ENCODE measurements around the gene IL12RB1. TPM values are rescaled to one million over a fixed set of nuclear protein-coding genes. Genes with fewer than 3 reads are reported as not detected.
A peak's percentile ranks its signal among the peaks of the same experiment; 100 is the strongest.

Gene IL12RB1
- total and polyA plus RNA-seq, 2 of the 13 experiments (the other 11 are each of a cell fraction or from before 2014, with no cell fraction given): 0.03 to 0.04 TPM

DNA sequence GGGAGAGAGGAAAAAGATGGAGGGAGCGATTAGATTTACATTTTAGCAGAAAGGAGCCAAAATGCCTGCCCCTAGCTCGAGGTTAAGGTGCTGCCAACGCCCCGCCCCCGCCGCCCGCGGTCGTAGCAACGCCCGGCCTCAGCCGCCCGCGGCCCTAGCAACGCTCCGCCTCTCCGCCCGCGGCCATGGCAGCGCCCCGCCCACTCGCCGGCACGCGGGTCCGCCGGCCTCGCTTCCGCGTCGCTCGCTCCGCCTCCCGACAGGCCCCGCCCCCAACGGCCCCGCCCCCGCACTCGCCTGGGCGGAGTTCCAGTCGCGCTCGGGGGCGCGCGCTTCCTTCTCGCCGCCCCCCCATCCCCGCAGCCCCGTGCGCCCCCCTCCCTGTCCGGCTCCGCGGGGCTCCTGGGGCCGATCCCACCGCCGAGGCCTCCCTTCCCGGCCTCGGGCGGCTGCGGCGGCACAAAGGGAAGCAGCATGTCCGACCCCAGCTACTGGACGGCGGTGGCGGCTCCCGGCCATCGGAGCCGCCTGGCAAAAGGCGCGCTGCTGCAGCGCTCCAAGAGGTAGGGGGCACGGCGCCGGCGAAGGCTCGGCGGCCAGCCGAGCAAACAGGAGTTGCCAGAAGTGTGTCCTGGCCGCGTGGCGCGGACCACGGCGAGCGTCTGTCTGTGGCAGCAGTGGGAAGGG lies 31.1 kb upstream of the IL12RB1 start (continued):
- TF ChIP-seq ELF4 (CRISPR knock-in tag; IDR thresholded peaks at IDR 0.05; ENCODE audit: borderline replicate concordance): no peak
- no peak for TF ChIP-seq ZNF782 (CRISPR knock-in tag; IDR thresholded peaks at IDR 0.05; ENCODE audit: borderline replicate concordance)
- TF ChIP-seq, protein P1, sequence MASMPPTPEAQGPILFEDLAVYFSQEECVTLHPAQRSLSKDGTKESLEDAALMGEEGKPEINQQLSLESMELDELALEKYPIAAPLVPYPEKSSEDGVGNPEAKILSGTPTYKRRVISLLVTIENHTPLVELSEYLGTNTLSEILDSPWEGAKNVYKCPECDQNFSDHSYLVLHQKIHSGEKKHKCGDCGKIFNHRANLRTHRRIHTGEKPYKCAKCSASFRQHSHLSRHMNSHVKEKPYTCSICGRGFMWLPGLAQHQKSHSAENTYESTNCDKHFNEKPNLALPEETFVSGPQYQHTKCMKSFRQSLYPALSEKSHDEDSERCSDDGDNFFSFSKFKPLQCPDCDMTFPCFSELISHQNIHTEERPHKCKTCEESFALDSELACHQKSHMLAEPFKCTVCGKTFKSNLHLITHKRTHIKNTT (CRISPR knock-in tag; IDR thresholded peaks at IDR 0.05): no peak
- no peak for TF ChIP-seq KDM6A (CRISPR knock-in tag; IDR thresholded peaks at IDR 0.05; ENCODE audit: low read depth)
- no peak for TF ChIP-seq REPIN1 (CRISPR knock-in tag; IDR thresholded peaks at IDR 0.05; ENCODE audit: borderline replicate concordance, low read depth)
- no peak for TF ChIP-seq FOXA3 (CRISPR knock-in tag; IDR thresholded peaks at IDR 0.05)
- no peak for TF ChIP-seq TOPORS (CRISPR knock-in tag; IDR thresholded peaks at IDR 0.05)
- TF ChIP-seq, protein P2, sequence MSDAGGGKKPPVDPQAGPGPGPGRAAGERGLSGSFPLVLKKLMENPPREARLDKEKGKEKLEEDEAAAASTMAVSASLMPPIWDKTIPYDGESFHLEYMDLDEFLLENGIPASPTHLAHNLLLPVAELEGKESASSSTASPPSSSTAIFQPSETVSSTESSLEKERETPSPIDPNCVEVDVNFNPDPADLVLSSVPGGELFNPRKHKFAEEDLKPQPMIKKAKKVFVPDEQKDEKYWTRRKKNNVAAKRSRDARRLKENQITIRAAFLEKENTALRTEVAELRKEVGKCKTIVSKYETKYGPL (CRISPR knock-in tag; IDR thresholded peaks at IDR 0.05): no peak
- no peak for TF ChIP-seq HNF1A (IDR thresholded peaks at IDR 0.05; ENCODE audit: low read depth)
- no peak for TF ChIP-seq HNF1A (CRISPR knock-in tag; IDR thresholded peaks at IDR 0.05; ENCODE audit: borderline replicate concordance)
- no peak for TF ChIP-seq ZNF749 (CRISPR knock-in tag; IDR thresholded peaks at IDR 0.05; ENCODE audit: borderline replicate concordance)
- TF ChIP-seq YY1 (IDR thresholded peaks at IDR 0.05; ENCODE audit: insufficient read depth, insufficient replicate concordance, low read depth, low read length): peak; percentile 86
- TF ChIP-seq, protein P3, sequence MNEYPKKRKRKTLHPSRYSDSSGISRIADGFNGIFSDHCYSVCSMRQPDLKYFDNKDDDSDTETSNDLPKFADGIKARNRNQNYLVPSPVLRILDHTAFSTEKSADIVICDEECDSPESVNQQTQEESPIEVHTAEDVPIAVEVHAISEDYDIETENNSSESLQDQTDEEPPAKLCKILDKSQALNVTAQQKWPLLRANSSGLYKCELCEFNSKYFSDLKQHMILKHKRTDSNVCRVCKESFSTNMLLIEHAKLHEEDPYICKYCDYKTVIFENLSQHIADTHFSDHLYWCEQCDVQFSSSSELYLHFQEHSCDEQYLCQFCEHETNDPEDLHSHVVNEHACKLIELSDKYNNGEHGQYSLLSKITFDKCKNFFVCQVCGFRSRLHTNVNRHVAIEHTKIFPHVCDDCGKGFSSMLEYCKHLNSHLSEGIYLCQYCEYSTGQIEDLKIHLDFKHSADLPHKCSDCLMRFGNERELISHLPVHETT (CRISPR knock-in tag; conservative IDR thresholded peaks at IDR 0.05): no peak
- no peak for TF ChIP-seq FOXM1 (CRISPR knock-in tag; IDR thresholded peaks at IDR 0.05)
- TF ChIP-seq SRSF4 (IDR thresholded peaks at IDR 0.05; ENCODE audit: low read depth, low read length, poor library complexity, severe bottlenecking): no peak
- no peak for TF ChIP-seq ZNF274 (CRISPR knock-in tag; IDR thresholded peaks at IDR 0.05)
- TF ChIP-seq SP4 (CRISPR knock-in tag; IDR thresholded peaks at IDR 0.05): peak; percentile 95
- no peak for TF ChIP-seq ZZZ3 (CRISPR knock-in tag; IDR thresholded peaks at IDR 0.05; ENCODE audit: borderline replicate concordance)
- TF ChIP-seq MBD4 (IDR thresholded peaks at IDR 0.05; ENCODE audit: borderline replicate concordance, low read length): no peak
- TF ChIP-seq MTF1 (CRISPR knock-in tag; IDR thresholded peaks at IDR 0.05): no peak
- no peak for TF ChIP-seq ZNF512 (CRISPR knock-in tag; IDR thresholded peaks at IDR 0.05)
